Testis (tissue), 3 donors: ENCODE measurements around the gene TCF20. TPM values are rescaled to one million over a fixed set of nuclear protein-coding genes. Genes with fewer than 3 reads are reported as not detected.

Experiments used
- DNase-seq: peaks from one replicate; pipeline ENCODE4 v3.0.0-alpha.2; 2019
- H3K27ac ChIP-seq, 2 donors: fragments of 200-600 bp; sonication (generic); one replicate each; pipeline ENCODE4 v1.5.1; 2019
- H3K27me3 ChIP-seq: fragments of 200-600 bp; sonication (generic); one replicate; pipeline ENCODE4 v1.5.1; 2019
- H3K36me3 ChIP-seq: fragments of 200-600 bp; sonication (generic); one replicate; pipeline ENCODE4 v1.5.1; 2017; ENCODE audit warnings: low read depth; ENCODE audit errors: missing control alignments
- H3K4me1 ChIP-seq: fragments of 200-600 bp; sonication (generic); one replicate; pipeline ENCODE4 v1.5.1; 2019
- H3K4me3 ChIP-seq, 2 donors: fragments of 200-600 bp; sonication (generic); one replicate each; pipeline ENCODE4 v1.5.1; 2017 to 2019
- H3K9me3 ChIP-seq: fragments of 200-600 bp; sonication (generic); one replicate; pipeline ENCODE4 v1.5.1; 2017
- POLR2A ChIP-seq: fragments of 450-650 bp; IDR thresholded peaks from one replicate; pipeline ENCODE4 v1.6.1; 2017; ENCODE audit warnings: antibody characterized with exemption, mild to moderate bottlenecking, moderate library complexity
- WGBS, 2 donors: methylation state at CpG; one replicate each; pipeline ENCODE4 v1.1.5; 2018; 5-methylcytosine and 5-hydroxymethylcytosine counted together
- intact Hi-C: fragments of 100-400 bp; cut with DNase I; formaldehyde crosslinking; loops from one replicate; pipeline ENCODE4 v1.15.1; 2023; ENCODE audit warnings: low total_unique reads
- polyA plus RNA-seq: library from polyadenylated mRNA; stranded (reverse); fragments of 350-450 nt; fragmentation: Illumina TruSeq; extraction: RNeasy Lipid Tissue Mini Kit (QIAGEN cat#74804); gene quantifications from one replicate; pipeline ENCODE4 v1.2.3, GENCODE V29; 2014; ENCODE audit warnings: low read depth, low replicate concordance; ENCODE audit not compliant: insufficient read depth
- total RNA-seq, 2 donors: library from RNA; depleted of rRNA; stranded (reverse); fragments of >200 nt; gene quantifications; one replicate each; pipeline ENCODE4 v1.2.3, GENCODE V29; 2016
- TF ChIP-seq, protein P1 (sequence below), 3 experiments: fragments of 450-650 bp in 2 of 3; fragments of 200-600 bp in 1 of 3; sonication (generic) in 1 of 3; IDR thresholded peaks; one replicate each; pipeline ENCODE4 v1.5.1; 2016 to 2019; ENCODE audit warnings: antibody characterized with exemption in 3 of 3, mild to moderate bottlenecking in 2 of 3, moderate library complexity in 1 of 3

The TCF20 gene
- total and polyA plus RNA-seq, 3 donors from 2014 or later: 40.5 to 44.8 (median 41.6) TPM

- 1% methylated on average over 30 of the region's 37 CpGs; no CpG with 5 or more reads in 1 of the 2 donors for WGBS, 2 donors
- H3K27ac ChIP-seq: peak overlapping the region; percentile 87 to 92
- H3K27me3 ChIP-seq: no peaks in the 10 kb centered on the region
- TF ChIP-seq, protein P1, sequence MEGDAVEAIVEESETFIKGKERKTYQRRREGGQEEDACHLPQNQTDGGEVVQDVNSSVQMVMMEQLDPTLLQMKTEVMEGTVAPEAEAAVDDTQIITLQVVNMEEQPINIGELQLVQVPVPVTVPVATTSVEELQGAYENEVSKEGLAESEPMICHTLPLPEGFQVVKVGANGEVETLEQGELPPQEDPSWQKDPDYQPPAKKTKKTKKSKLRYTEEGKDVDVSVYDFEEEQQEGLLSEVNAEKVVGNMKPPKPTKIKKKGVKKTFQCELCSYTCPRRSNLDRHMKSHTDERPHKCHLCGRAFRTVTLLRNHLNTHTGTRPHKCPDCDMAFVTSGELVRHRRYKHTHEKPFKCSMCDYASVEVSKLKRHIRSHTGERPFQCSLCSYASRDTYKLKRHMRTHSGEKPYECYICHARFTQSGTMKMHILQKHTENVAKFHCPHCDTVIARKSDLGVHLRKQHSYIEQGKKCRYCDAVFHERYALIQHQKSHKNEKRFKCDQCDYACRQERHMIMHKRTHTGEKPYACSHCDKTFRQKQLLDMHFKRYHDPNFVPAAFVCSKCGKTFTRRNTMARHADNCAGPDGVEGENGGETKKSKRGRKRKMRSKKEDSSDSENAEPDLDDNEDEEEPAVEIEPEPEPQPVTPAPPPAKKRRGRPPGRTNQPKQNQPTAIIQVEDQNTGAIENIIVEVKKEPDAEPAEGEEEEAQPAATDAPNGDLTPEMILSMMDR (IDR thresholded peaks at IDR 0.05): no peak
- TF ChIP-seq POLR2A: no peak
- H3K9me3 ChIP-seq: no peaks in the 10 kb centered on the region
- DNase-seq: no peak
- H3K4me1 ChIP-seq: peaks cover 11% of the 10 kb centered on the region
- intact Hi-C loops: no loop called here
- H3K36me3 ChIP-seq: no peaks in the 10 kb centered on the region
- H3K4me3 ChIP-seq: peak overlapping the region; percentile 94 to 95
These were observed 310 bp downstream of the TCF20 start for GRCh38 chr22:42270176-42270509.

DNA sequence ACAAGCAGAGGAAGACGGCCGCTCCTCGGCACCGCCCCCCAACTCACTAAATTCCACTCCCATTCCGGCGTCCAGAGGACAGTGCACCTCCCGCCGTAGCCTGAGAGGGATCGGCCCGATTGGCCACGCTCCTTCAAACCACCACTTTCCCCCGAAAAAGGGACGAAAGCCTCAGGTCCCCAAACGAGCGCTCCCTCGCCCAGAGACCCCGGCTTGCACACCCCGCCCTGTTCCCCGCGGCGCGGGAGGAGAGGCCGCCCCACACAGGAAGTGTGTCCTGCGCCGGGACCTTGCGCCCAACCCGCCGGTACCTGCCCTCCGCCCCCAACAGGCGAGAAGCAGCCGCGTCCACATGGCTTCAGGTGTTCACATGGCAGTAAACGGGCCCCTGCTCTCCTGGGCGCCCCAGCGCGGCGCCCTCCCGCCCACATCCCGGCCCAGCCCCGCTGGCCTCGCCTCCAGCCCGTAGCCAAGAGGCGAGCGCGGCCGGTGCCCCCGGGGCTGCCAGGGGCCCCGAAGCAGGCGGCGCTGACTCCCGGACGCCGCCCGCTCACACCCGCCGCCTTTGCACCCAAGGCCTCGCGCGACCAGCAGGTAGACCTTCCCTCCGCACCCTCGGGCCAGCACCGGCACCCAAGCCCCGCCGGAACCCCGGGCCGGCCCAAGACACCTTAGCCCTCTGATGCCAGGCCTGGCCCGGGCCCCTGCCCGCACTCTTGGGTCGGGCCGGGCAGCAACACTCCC is 849 bp downstream of the TCF20 start:
- WGBS, 2 donors: 0 to 1% methylated on average over 24 to 65 of the region's 70 CpGs
- H3K27ac ChIP-seq: peak overlapping the region; percentile 87 to 92
- peak; percentile 59 for DNase-seq
- H3K9me3 ChIP-seq: no peaks in the 10 kb centered on the region
- peaks cover 11% of the 10 kb centered on the region for H3K4me1 ChIP-seq
- no peak for TF ChIP-seq POLR2A
- TF ChIP-seq, protein P1 (IDR thresholded peaks at IDR 0.05): peak in 1 of 3 experiments; percentile 7
- H3K4me3 ChIP-seq: peak overlapping the region; percentile 94 to 95
- H3K36me3 ChIP-seq: no peaks in the 10 kb centered on the region
- no peaks in the 10 kb centered on the region for H3K27me3 ChIP-seq
- intact Hi-C loops: no loop called here

- Histone ChIP-seq H3K4me3 (peak overlapping the region; percentile 94 to 95), H3K27me3 (no peaks in the 10 kb centered on the region), H3K4me1 (peaks cover 6% of the 10 kb centered on the region), H3K36me3 (no peaks in the 10 kb centered on the region), H3K9me3 (no peaks in the 10 kb centered on the region), H3K27ac (no peak overlapping the region)
- 8 to 13% methylated on average over 9 of the region's 9 CpGs for WGBS, 2 donors
- no peak for DNase-seq
- TF ChIP-seq, protein P1 (IDR thresholded peaks at IDR 0.05): no peak
- no peak for TF ChIP-seq POLR2A
- intact Hi-C loops: no loop called here
These were observed 1.5 kb downstream of the TCF20 start for GRCh38 chr22:42268852-42269410.

- Histone ChIP-seq H3K9me3 (no peaks in the 10 kb centered on the region), H3K36me3 (no peaks in the 10 kb centered on the region), H3K4me1 (peaks cover 5% of the 10 kb centered on the region), H3K27me3 (no peaks in the 10 kb centered on the region), H3K27ac (no peak overlapping the region), H3K4me3 (no peak overlapping the region)
- intact Hi-C loops: no loop called here
- TF ChIP-seq, protein P1 (IDR thresholded peaks at IDR 0.05): no peak
- TF ChIP-seq POLR2A: no peak
- WGBS, 2 donors: 65 to 74% methylated on average over 2 of the region's 2 CpGs
- DNase-seq: no peak
These were observed 5.1 kb downstream of the TCF20 start for GRCh38 chr22:42265321-42265720.
